Neural cell (in vitro differentiated cells): ENCODE results near the gene CEP57. TPM values are rescaled to one million over a fixed set of nuclear protein-coding genes. Genes with fewer than 3 reads are reported as not detected.

Experiments used
- H2AFZ ChIP-seq: fragments of 200-600, 300-800 bp; sonication (generic), shearing (Covaris generic); 2 replicates; pipeline ENCODE4 v1.6.0; 2014; ENCODE audit warnings: low read depth, mild to moderate bottlenecking, antibody characterized with exemption, low read length, moderate library complexity
- H3F3A ChIP-seq: fragments of 200-600 bp; shearing (Covaris generic); 2 replicates; pipeline ENCODE4 v1.6.1; 2016; ENCODE audit warnings: mild to moderate bottlenecking, moderate library complexity, mixed read lengths, antibody characterized with exemption, low read length; ENCODE audit not compliant: insufficient read depth, poor library complexity, severe bottlenecking
- H3K27ac ChIP-seq: fragments of 200-600, 300-800 bp; sonication (generic), shearing (Covaris generic); 2 replicates; pipeline ENCODE4 v1.5.1; 2014; ENCODE audit warnings: mild to moderate bottlenecking, low read length, moderate library complexity
- H3K27me3 ChIP-seq: fragments of 300-800, 200-600 bp; sonication (generic), shearing (Covaris generic); 2 replicates; pipeline ENCODE4 v1.6.0; 2014; ENCODE audit warnings: mild to moderate bottlenecking, low read depth, low read length, moderate library complexity; ENCODE audit not compliant: insufficient read depth
- H3K36me3 ChIP-seq: fragments of 300-800, 200-600 bp; sonication (generic), shearing (Covaris generic); 2 replicates; pipeline ENCODE4 v1.5.1; 2014; ENCODE audit warnings: mild to moderate bottlenecking, antibody characterized with exemption, low read length, moderate library complexity; ENCODE audit not compliant: insufficient read depth
- H3K4me2 ChIP-seq: fragments of 300-800, 200-600 bp; sonication (generic), shearing (Covaris generic); 2 replicates; pipeline ENCODE4 v1.6.0; 2014; ENCODE audit warnings: mild to moderate bottlenecking, low read length
- H3K4me3 ChIP-seq: fragments of 300-800, 200-600 bp; sonication (generic), shearing (Covaris generic); 2 replicates; pipeline ENCODE4 v1.5.1; 2014; ENCODE audit warnings: mild to moderate bottlenecking, low read length, moderate library complexity
- H3K79me2 ChIP-seq: fragments of 200-600 bp; shearing (Covaris generic); replicated peaks from 2 replicates; pipeline ENCODE4 v1.6.0; 2014; ENCODE audit warnings: mild to moderate bottlenecking, low read length, moderate library complexity; ENCODE audit not compliant: insufficient read depth
- H3K9ac ChIP-seq: fragments of 300-800, 200-600 bp; sonication (generic), shearing (Covaris generic); 2 replicates; pipeline ENCODE4 v1.6.1; 2016; ENCODE audit warnings: mild to moderate bottlenecking, low read length, mixed read lengths
- H3K9me2 ChIP-seq: fragments of 200-600 bp; shearing (Covaris generic); 2 replicates; pipeline ENCODE4 v1.6.1; 2016; ENCODE audit warnings: mild to moderate bottlenecking, low read length, mixed read lengths; ENCODE audit not compliant: insufficient read depth
- H3K9me3 ChIP-seq: fragments of 200-600, 300-800 bp; sonication (generic), shearing (Covaris generic); 2 replicates; pipeline ENCODE4 v1.6.1; 2016; ENCODE audit warnings: mild to moderate bottlenecking, mixed run types, low read length, moderate library complexity, mixed read lengths
- H4K20me1 ChIP-seq: fragments of 200-600 bp; shearing (Covaris generic); 2 replicates; pipeline ENCODE4 v1.6.1; 2016; ENCODE audit warnings: mild to moderate bottlenecking, mixed run types; ENCODE audit not compliant: insufficient read depth
- CTCF ChIP-seq: fragments of 450-650 bp; IDR thresholded peaks from 2 replicates; pipeline ENCODE4 v1.5.1; 2014; ENCODE audit warnings: antibody characterized with exemption, mild to moderate bottlenecking, moderate library complexity; ENCODE audit not compliant: poor library complexity, severe bottlenecking
- EP300 ChIP-seq: fragments of 450-650 bp; conservative IDR thresholded peaks from 2 replicates; pipeline ENCODE4 v1.6.1; 2014; ENCODE audit warnings: antibody characterized with exemption, mild to moderate bottlenecking, moderate library complexity; ENCODE audit not compliant: poor library complexity, severe bottlenecking
- EZH2 ChIP-seq: fragments of 200-600, 300-800 bp; shearing (Covaris generic), sonication (generic); IDR thresholded peaks from 2 replicates; pipeline ENCODE4 v1.6.1; 2014; ENCODE audit warnings: antibody characterized with exemption, low read length, borderline replicate concordance, mild to moderate bottlenecking; ENCODE audit not compliant: insufficient read depth, poor library complexity, severe bottlenecking
- MXI1 ChIP-seq: fragments of 450-650 bp; conservative IDR thresholded peaks from 2 replicates; pipeline ENCODE4 v1.6.1; 2014; ENCODE audit warnings: antibody characterized with exemption, mild to moderate bottlenecking; ENCODE audit not compliant: poor library complexity, severe bottlenecking
- POLR2AphosphoS5 ChIP-seq: IDR thresholded peaks from 2 replicates; pipeline ENCODE4 v1.6.1; 2012
- RAD21 ChIP-seq: fragments of 450-650 bp; conservative IDR thresholded peaks from 2 replicates; pipeline ENCODE4 v1.6.1; 2014; ENCODE audit warnings: antibody characterized with exemption, mild to moderate bottlenecking, moderate library complexity
- REST ChIP-seq: IDR thresholded peaks from 2 replicates; pipeline ENCODE4 v1.6.1; 2012; ENCODE audit warnings: borderline replicate concordance
- SMC3 ChIP-seq: fragments of 450-650 bp; conservative IDR thresholded peaks from 2 replicates; pipeline ENCODE4 v1.6.1; 2014; ENCODE audit warnings: antibody characterized with exemption, mild to moderate bottlenecking, moderate library complexity; ENCODE audit not compliant: poor library complexity
- TAF1 ChIP-seq: IDR thresholded peaks from 2 replicates; pipeline ENCODE4 v1.6.1; 2012; ENCODE audit warnings: low read depth
- polyA plus RNA-seq: library from polyadenylated mRNA; depleted of rRNA; stranded (reverse); fragments of >200 nt; gene quantifications from 2 replicates; pipeline ENCODE4 v1.2.3, GENCODE V29; 2014

The CEP57 gene
- polyA plus RNA-seq, 1 donor from 2014 or later: 184 TPM

- no peak for TF ChIP-seq MXI1
- TF ChIP-seq POLR2AphosphoS5: no peak
- TF ChIP-seq RAD21: no peak
- TF ChIP-seq TAF1: no peak
- TF ChIP-seq EZH2: no peak
- TF ChIP-seq SMC3: no peak
- TF ChIP-seq REST: no peak
- TF ChIP-seq CTCF: no peak
- TF ChIP-seq EP300: no peak
- H3K9ac ChIP-seq: no peak overlapping the region
- H3K36me3 ChIP-seq: peaks cover 3% of the 10 kb centered on the region
- no peak overlapping the region for H3K4me2 ChIP-seq
- H3K27ac ChIP-seq: no peak overlapping the region
- H3F3A ChIP-seq: no peaks in the 10 kb centered on the region
- H3K9me3 ChIP-seq: no peaks in the 10 kb centered on the region
- H3K27me3 ChIP-seq: no peaks in the 10 kb centered on the region
- H4K20me1 ChIP-seq: no peaks in the 10 kb centered on the region
- H3K4me3 ChIP-seq: no peak overlapping the region
- H3K9me2 ChIP-seq: no peaks in the 10 kb centered on the region
- H2AFZ ChIP-seq: no peak overlapping the region
- H3K79me2 ChIP-seq: no peaks in the 10 kb centered on the region
These were observed 59.8 kb downstream of the CEP57 start for GRCh38 chr11:95850137-95850536.

GRCh38 chr11:95853138-95853537, 62.8 kb downstream of the CEP57 start:
- H3K27ac ChIP-seq: no peak overlapping the region
- H4K20me1 ChIP-seq: no peaks in the 10 kb centered on the region
- H3K9me3 ChIP-seq: no peaks in the 10 kb centered on the region
- H3K79me2 ChIP-seq: no peaks in the 10 kb centered on the region
- H3K9me2 ChIP-seq: no peaks in the 10 kb centered on the region
- H3K9ac ChIP-seq: no peak overlapping the region
- H3K4me3 ChIP-seq: no peak overlapping the region
- H3K36me3 ChIP-seq: peaks cover 5% of the 10 kb centered on the region
- H3F3A ChIP-seq: no peaks in the 10 kb centered on the region
- H3K27me3 ChIP-seq: no peaks in the 10 kb centered on the region
- no peak overlapping the region for H2AFZ ChIP-seq
- TF ChIP-seq REST (no peak), TAF1 (no peak), POLR2AphosphoS5 (no peak), EZH2 (no peak)
- H3K4me2 ChIP-seq: no peak overlapping the region
